Stimulated activated CD8-positive, alpha-beta memory T cell treated with anti-CD3 and anti-CD28 coated beads, Interleukin-2, amount 100 ng/mL, for 48 hours (primary cell): Measurements from ENCODE around the gene NKX2-3.

Experiments
- DNase-seq, 2 donors: peaks; one replicate each; pipeline ENCODE4 v3.0.0-alpha.2; 2020; ENCODE audit warnings: low read depth in 2 of 2

NKX2-3 gene

GRCh38 chr10:99526861-99527504 is 5.8 kb upstream of the NKX2-3 start:
- DNase-seq: no peak

- DNase-seq: no peak
Observed at GRCh38 chr10:99527526-99528493, 4.9 kb upstream of the NKX2-3 start.

- DNase-seq: no peak
Observed at GRCh38 chr10:99528494-99529441, 4.0 kb upstream of the NKX2-3 start.

GRCh38 chr10:99529591-99530107 is 3.1 kb upstream of the NKX2-3 start:
- DNase-seq: no peak

GRCh38 chr10:99530108-99531025 is 2.4 kb upstream of the NKX2-3 start:
- no peak for DNase-seq

GRCh38 chr10:99531026-99531695 is 1.6 kb upstream of the NKX2-3 start:
- DNase-seq: no peak

GRCh38 chr10:99531696-99532593 is 797 bp upstream of the NKX2-3 start:
- DNase-seq: no peak

GRCh38 chr10:99533496-99534449 is 1.0 kb downstream of the NKX2-3 start:
- DNase-seq: no peak

GRCh38 chr10:99534450-99534938 is 1.8 kb downstream of the NKX2-3 start:
- DNase-seq: no peak

- no peak for DNase-seq
Observed at GRCh38 chr10:99534939-99535763, 2.4 kb downstream of the NKX2-3 start.

GRCh38 chr10:99535764-99536337 is 3.1 kb downstream of the NKX2-3 start:
- DNase-seq: no peak

GRCh38 chr10:99536338-99537085 is 3.8 kb downstream of the NKX2-3 start:
- no peak for DNase-seq

- no peak for DNase-seq
Observed at GRCh38 chr10:99537086-99537988, 4.6 kb downstream of the NKX2-3 start.
